ENCODE measurements around the gene SESTD1.

GRCh38 chr2:179181002-179181401 lies 83.6 kb downstream of the SESTD1 start:
- TF ChIP-seq CTCF (IDR thresholded peaks at IDR 0.05; ENCODE audit: insufficient read depth, low read length) (no peak), POLR2AphosphoS5 (IDR thresholded peaks at IDR 0.05; ENCODE audit: low read depth) (no peak), REST (IDR thresholded peaks at IDR 0.05; ENCODE audit: insufficient replicate concordance, low read depth) (no peak), GABPA (IDR thresholded peaks at IDR 0.05; ENCODE audit: low read depth) (no peak)

All from HL-60 (cell line).